Activated T-cell treated with anti-CD3 and anti-CD28 coated beads, Interleukin-2, amount 50 U/mL, for 4 hours (primary cell): ENCODE data around the gene TSPO. TPM values are rescaled to one million over a fixed set of nuclear protein-coding genes. Genes with fewer than 3 reads are reported as not detected.

Experiments used
- total RNA-seq, 3 donors: library from RNA; stranded (reverse); gene quantifications; one replicate each; pipeline ENCODE4 v1.2.1, GENCODE V29; 2021

Gene TSPO
- total RNA-seq, 3 donors from 2014 or later: 60.6 to 79.8 (median 63.5) TPM

Other genes with a start within 250 kb of the TSPO start
- 10 to 100 TPM; 24.5 to 30.2 (median 28.1) TPM for gene PACSIN2, start 136.4 kb upstream of the TSPO start, total RNA-seq
- 1 to 10 TPM; 1.2 to 1.5 (median 1.3) TPM for gene TTLL1, start 62.2 kb upstream of the TSPO start, total RNA-seq
- 1 to 10 TPM; 7.8 to 10.0 (median 9.9) TPM for gene BIK, start 40.8 kb upstream of the TSPO start, total RNA-seq
- 10 to 100 TPM; 33.5 to 39.0 (median 36.1) TPM for gene MCAT, start 8.2 kb upstream of the TSPO start, total RNA-seq
- gene TTLL12, start 35.6 kb downstream of the TSPO start, total RNA-seq: 100 to 1,000 TPM; 126 to 188 (median 163) TPM
- under 1 TPM in 1 of 3 donors, not detected in 2; 0.08 TPM for gene SCUBE1, start 191.8 kb downstream of the TSPO start, total RNA-seq